Activated naive CD4-positive, alpha-beta T cell treated with Interleukin-2 at 50 U/mL for 16 hours (primary cell): Measurements from ENCODE around the gene OR10V1.

Source experiments
- DNase-seq: peaks from one replicate; pipeline ENCODE4 v3.0.0-alpha.2; 2020

The OR10V1 gene

DNA sequence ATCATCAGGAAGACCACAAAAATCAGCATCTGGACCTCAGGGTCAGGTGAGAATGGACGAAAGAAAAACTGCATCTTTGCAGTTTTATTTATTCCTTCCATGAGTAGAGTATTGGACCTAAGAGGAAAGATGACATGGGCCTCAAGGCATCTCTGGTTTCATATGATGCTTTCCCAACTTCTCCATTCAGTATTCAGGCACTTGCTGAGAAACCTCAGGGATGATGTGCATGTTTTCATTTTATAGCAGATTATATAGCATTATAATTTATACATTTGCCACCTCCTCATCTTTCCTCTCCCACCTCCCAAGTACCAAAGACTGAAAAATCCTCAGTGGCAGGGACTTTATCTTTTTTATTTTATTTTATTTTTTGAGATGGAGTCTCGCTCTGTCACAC is at the start of gene OR10V1:
Gene OR10V1 (minus strand): TSS at position 101 of the 400 bp plus-strand sequence. CDS start 0 bp downstream, at position 101.
- DNase-seq, result no peak

DNA sequence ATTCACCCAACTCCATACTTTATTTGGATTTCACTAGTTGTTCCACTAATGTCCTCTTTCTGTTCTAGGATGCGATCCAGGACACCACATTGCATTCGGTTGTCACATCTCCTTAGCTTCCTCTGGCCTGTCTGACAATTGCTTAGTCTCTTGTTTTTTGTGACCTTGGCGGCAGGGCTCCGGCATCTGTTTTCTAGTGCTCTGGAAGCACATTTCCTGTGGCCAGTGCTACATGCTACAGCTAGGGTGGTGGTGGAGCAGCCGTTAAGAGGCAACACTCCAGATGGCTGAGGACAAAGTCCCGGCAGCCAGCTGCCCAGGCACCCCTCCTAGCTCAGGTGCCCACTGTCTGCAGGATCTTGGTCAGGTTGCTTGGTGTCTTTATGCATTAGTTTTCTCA is 48.3 kb upstream of the OR10V1 start:
- DNase-seq, result no peak

GRCh38 chr11:59760771-59761170 is 47.1 kb upstream of the OR10V1 start:
- DNase-seq, result no peak

- no peak for DNase-seq
These were observed 46.3 kb upstream of the OR10V1 start for GRCh38 chr11:59759900-59760299.

DNA sequence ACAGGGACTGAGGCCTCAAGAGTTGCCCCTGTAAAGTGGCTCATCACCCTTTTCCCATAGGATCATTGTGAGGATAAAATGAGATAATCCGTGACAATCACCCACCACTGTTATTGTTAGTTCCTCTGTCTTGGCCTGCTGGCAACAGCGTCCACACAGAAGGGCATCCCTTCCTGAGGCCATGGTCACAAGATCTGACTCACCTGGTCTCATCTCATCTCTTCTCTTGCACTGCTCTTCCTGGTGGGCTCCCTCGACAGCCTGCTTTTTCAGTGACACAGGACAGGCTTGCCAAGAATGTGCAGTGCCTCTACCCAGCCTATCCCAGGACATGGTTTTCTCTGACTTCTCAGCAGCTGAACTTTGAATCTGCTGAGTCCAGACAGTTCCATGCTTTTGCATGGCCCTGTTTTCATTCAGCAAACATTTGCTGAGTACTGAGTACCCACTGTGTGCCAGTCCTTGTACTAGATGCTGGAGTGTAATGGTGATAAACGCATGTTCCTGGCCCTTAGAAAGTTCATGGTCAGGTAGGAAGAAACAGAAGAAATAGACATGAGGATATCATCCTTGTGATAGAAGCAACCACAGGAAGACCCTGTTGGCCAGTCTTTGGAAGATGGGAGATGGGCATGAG is 44.9 kb upstream of the OR10V1 start:
- DNase-seq, result no peak

- DNase-seq, result no peak
These were observed 43.2 kb upstream of the OR10V1 start for GRCh38 chr11:59756845-59757244.

DNA sequence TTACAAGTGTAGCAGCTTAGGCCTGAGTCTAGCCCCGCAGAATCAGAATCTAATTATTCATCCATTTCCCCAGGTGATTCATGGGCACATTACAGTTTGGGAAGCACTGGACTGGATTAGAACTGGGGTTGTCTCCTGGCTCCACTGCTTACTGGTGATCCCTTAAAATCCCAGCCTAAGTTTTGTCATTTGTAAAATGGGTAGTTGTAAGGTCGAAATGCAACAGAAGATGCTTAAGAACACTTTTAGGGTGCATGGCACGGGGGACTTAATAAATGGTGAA is 42.9 kb upstream of the OR10V1 start:
- no peak for DNase-seq

GRCh38 chr11:59755701-59756557 is 42.3 kb upstream of the OR10V1 start:
- DNase-seq, result peak; percentile 50

DNA sequence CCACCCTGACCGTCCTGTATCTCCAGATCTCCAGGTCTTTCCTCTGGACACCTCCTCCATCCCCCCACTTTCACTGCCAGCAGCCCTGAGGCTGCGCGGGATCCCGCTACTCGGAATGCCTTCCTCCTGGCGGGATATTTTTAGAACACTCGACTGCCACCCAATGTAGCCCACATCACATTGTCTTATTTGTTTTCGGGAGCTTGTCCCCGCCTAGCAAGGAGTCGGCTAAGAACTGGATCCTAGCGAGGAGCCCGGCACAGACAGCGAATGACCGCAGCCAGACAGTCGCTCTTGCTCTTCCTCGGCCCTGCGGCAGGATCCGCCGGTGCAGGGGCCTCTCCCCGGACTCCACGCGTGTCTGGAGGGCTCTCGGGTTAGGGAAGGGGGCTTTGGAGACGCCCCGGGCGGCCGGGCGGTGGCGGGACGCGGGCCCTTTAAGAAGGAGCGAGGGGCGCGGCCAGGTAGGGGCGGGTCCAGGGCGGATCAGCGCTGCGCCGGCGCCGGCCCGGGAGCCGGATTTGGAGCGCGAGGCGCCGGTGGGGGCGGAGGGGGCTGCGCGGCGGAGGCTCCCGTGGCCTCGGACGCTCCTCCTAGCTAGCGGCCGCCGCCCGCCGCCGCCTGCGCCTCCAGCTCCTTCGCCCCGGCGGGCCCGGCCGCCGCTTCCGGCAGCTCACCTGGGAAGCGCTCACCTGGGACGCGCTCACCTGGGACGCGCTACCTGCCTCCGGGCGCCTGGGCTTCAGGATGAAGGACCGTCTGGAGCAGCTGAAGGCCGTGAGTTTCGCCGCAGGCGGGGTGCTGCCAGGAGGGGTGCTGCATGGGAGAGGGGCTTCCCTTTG is 41.4 kb upstream of the OR10V1 start, which contains the start of gene STX3:
Gene STX3 (plus strand): TSS at position 518 of the 842 bp plus-strand sequence. CDS start 230 bp downstream, at position 748.
- peak; percentile 76 for DNase-seq

- peak; percentile 23 for DNase-seq
These were observed 40.8 kb upstream of the OR10V1 start for GRCh38 chr11:59754494-59754858.

GRCh38 chr11:59753650-59754493 is 40.2 kb upstream of the OR10V1 start:
- peak; percentile 83 for DNase-seq

GRCh38 chr11:59746111-59746510 is 32.5 kb upstream of the OR10V1 start:
- DNase-seq, result no peak

GRCh38 chr11:59730896-59731565 is 17.4 kb upstream of the OR10V1 start:
- no peak for DNase-seq

- no peak for DNase-seq
These were observed 16.2 kb upstream of the OR10V1 start for GRCh38 chr11:59729834-59730233.

DNA sequence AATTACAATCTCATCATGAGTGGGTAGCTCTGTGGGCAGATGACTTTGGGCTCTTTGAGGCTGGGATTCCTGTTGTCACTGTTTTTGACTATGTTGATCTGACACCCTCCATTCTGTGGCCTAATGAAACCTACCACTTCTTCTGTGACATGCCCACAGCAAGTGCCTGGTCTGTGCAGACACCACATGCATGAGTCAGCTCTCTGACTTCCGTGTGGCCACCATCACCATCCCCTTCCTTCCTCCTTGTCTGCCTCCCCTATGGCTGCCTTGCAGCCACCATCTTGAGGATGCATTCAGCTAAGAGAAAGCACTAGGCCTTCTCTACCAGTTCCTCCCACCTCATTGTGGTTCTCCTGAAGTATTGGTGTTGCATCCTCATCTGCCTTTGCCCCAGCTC is 15.3 kb upstream of the OR10V1 start:
- no peak for DNase-seq

- no peak for DNase-seq
These were observed 14.5 kb upstream of the OR10V1 start for GRCh38 chr11:59728154-59728553.

- no peak for DNase-seq
These were observed 13.8 kb upstream of the OR10V1 start for GRCh38 chr11:59727426-59727825.

DNA sequence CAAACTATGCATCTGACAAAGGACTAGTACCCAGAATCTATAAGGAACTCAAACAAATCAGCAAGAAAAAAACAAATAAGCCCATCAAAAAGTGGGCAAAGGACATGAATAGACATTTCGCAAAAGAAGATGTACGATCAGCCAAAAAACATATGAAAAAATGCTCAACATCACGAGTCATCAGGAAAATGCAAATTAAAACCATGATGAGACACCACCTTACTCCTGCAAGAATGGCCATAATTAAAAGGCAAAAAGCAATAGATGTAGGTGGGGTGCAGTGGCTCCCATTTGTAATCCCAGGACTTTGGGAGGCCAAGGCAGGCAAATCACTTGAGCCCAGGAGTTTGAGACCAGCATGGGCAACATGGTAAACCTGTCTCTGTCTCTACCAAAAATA is 10.4 kb upstream of the OR10V1 start:
- no peak for DNase-seq

GRCh38 chr11:59719556-59719955 is 5.9 kb upstream of the OR10V1 start:
- no peak for DNase-seq

GRCh38 chr11:59716051-59716450 is 2.4 kb upstream of the OR10V1 start:
- no peak for DNase-seq

DNA sequence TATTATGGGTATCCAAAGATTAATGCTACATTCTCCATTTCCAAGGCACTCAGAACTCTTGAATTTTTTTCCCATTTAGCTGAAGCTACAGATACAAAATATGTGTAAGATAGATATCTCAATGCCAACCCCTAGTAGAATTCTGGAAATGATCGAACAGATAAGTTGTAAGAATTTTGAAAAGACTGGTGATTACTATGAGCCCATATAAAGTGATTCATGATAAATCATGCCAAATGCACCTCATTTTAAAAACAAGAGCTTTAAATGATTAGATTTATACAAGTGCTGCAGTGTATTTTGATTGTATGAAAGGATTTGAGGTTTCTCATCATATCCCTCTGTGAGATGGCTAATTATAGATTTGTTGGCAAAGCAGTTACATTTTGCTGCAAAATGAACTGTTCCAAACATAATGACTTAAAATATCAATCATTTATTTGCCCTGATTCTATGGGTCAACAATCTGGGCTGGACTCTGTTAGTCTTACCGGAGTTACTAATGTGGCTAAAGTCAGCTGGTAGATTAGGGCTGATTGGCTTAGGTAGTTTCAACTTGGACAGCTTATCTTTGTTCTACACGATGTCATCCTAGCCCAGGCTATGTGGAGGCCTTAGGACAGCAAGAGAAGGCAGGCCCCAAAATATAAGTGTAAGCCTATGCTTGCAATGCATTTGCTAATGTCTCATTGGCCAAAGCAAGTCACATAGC is 3.4 kb downstream of the OR10V1 start:
- no peak for DNase-seq
